HG03196 (cell line): Measurements from ENCODE around the gene OIP5.
"Not testable (repeated sequence)": the region's sequence is repeated elsewhere in the genome, so short reads cannot be mapped to it uniquely, and the experiment has no call there.

Experiments used
- ATAC-seq: cut with Tn5 transposase; IDR thresholded peaks from one replicate; pipeline ENCODE4 v1.9.1; 2021; ENCODE audit not compliant: unreplicated experiment

OIP5 gene

GRCh38 chr15:41304149-41304770 is 28.1 kb downstream of the OIP5 start:
- ATAC-seq: no peak

- ATAC-seq: no peak
These were observed 30.8 kb downstream of the OIP5 start for GRCh38 chr15:41301587-41301986.

- not testable (repeated sequence) for ATAC-seq
These were observed 31.3 kb downstream of the OIP5 start for GRCh38 chr15:41301139-41301538.

GRCh38 chr15:41292521-41292920 is 39.9 kb downstream of the OIP5 start:
- ATAC-seq: no peak

- ATAC-seq: peak; percentile 81
These were observed 41.2 kb downstream of the OIP5 start for GRCh38 chr15:41291065-41291631.

GRCh38 chr15:41289953-41290352 is 42.4 kb downstream of the OIP5 start:
- ATAC-seq: no peak

GRCh38 chr15:41288464-41288863 is 43.9 kb downstream of the OIP5 start:
- ATAC-seq: no peak

GRCh38 chr15:41286665-41287333 is 45.6 kb downstream of the OIP5 start:
- no peak for ATAC-seq

- ATAC-seq: no peak
These were observed 47.1 kb downstream of the OIP5 start for GRCh38 chr15:41285285-41285684.

GRCh38 chr15:41284427-41285177 is 47.8 kb downstream of the OIP5 start:
- ATAC-seq: no peak

- peak; percentile 92 for ATAC-seq
These were observed 48.6 kb downstream of the OIP5 start for GRCh38 chr15:41283653-41284426.

GRCh38 chr15:41282980-41283652 is 49.3 kb downstream of the OIP5 start:
- not testable (repeated sequence) for ATAC-seq

- ATAC-seq: not testable (repeated sequence)
These were observed 50.0 kb downstream of the OIP5 start for GRCh38 chr15:41282436-41282835.

- ATAC-seq: no peak
These were observed 51.2 kb downstream of the OIP5 start for GRCh38 chr15:41281236-41281635.

GRCh38 chr15:41279535-41280283 is 52.7 kb downstream of the OIP5 start:
- no peak for ATAC-seq

GRCh38 chr15:41278319-41278718 is 54.1 kb downstream of the OIP5 start:
- no peak for ATAC-seq

GRCh38 chr15:41276831-41277230 is 55.6 kb downstream of the OIP5 start:
- ATAC-seq: no peak

- no peak for ATAC-seq
These were observed 62.5 kb downstream of the OIP5 start for GRCh38 chr15:41269887-41270286.

GRCh38 chr15:41263891-41264351 is 68.5 kb downstream of the OIP5 start:
- no peak for ATAC-seq

GRCh38 chr15:41262571-41262970 is 69.8 kb downstream of the OIP5 start:
- ATAC-seq: no peak
